ENCODE results near the gene VPS29. TPM values are rescaled to one million over a fixed set of nuclear protein-coding genes. Genes with fewer than 3 reads are reported as not detected.

Gene VPS29
- polyA plus RNA-seq, 1 of the 3 experiments (the other 2 are of a cell fraction), result 110 TPM

GRCh38 chr12:110505332-110505731 lies 3.4 kb upstream of the VPS29 start:
- peaks cover 4% of the 10 kb centered on the region; the same call in 1 of the 2 replicates for H4K20me1 ChIP-seq (ENCODE audit: insufficient read depth)
- no peaks in the 10 kb centered on the region for H3K36me3 ChIP-seq (replicated peaks in 1 of 2; ENCODE audit: control insufficient read depth in 1 of 2, insufficient read depth in 2 of 2, low read length in 1 of 2)
- no peak overlapping the region for H3K9ac ChIP-seq
- H3K27me3 ChIP-seq (ENCODE audit: insufficient read depth), result no peaks in the 10 kb centered on the region
- ChIA-PET CTCF (interaction anchor here (1.2 to 1.5 kb wide), 2 partner anchors 36 to 97 kb away, joined by 4 to 5 read pairs; partner anchors contain the start of gene FAM216A), POLR2A (no interaction called here)
- H3K4me3 ChIP-seq (ENCODE audit: low read depth in 2 of 2, low read length in 1 of 2), result no peak overlapping the region
- peaks cover 7% of the 10 kb centered on the region in 2 experiments; a peak in 3 of 4 replicates for H3K4me1 ChIP-seq (ENCODE audit: control insufficient read depth in 1 of 2, insufficient read depth in 2 of 2, low read depth in 1 of 2, low read length in 1 of 2)
- TF ChIP-seq NFIC (IDR thresholded peaks at IDR 0.05; ENCODE audit: borderline replicate concordance), result no peak
- TF ChIP-seq USF1 (IDR thresholded peaks at IDR 0.05; ENCODE audit: borderline replicate concordance, low read depth), result no peak
- TF ChIP-seq POLR2AphosphoS5 (IDR thresholded peaks at IDR 0.05; ENCODE audit: low read depth, low read length), result no peak
- TF ChIP-seq MXI1 (IDR thresholded peaks at IDR 0.05; ENCODE audit: low read depth, low read length), result no peak
- no peak for TF ChIP-seq FOSL2 (IDR thresholded peaks at IDR 0.05; ENCODE audit: borderline replicate concordance, low read depth)
- no peak for TF ChIP-seq TAF1 (IDR thresholded peaks at IDR 0.05; ENCODE audit: borderline replicate concordance, low read depth, low read length)
- no peak for DNase-seq
- peaks cover 15% of the 10 kb centered on the region for H3K79me2 ChIP-seq (ENCODE audit: insufficient read depth)
- H3K27ac ChIP-seq (ENCODE audit: low read depth in 2 of 2, low read length in 1 of 2), result no peak overlapping the region
- H3K9me3 ChIP-seq, result no peaks in the 10 kb centered on the region
- no peak overlapping the region for H2AFZ ChIP-seq (ENCODE audit: low read depth)
- H3K4me2 ChIP-seq, result no peak overlapping the region
- H3K9me2 ChIP-seq, result no peaks in the 10 kb centered on the region
- peaks cover 10% of the 10 kb centered on the region for H3F3A ChIP-seq (replicated peaks; ENCODE audit: insufficient read depth)
- 69% methylated on average over 3 of the region's 3 CpGs for WGBS (ENCODE audit: low lambda C conversion rate)

GRCh38 chr12:110503432-110503831 lies 1.5 kb upstream of the VPS29 start:
- TF ChIP-seq MEF2A (IDR thresholded peaks at IDR 0.05; ENCODE audit: borderline replicate concordance, low read depth) (no peak), IRF3 (IDR thresholded peaks at IDR 0.05; ENCODE audit: low read depth, low read length) (no peak), CHD2 (IDR thresholded peaks at IDR 0.05; ENCODE audit: low read length, partially characterized antibody) (no peak), USF2 (IDR thresholded peaks at IDR 0.05; ENCODE audit: borderline replicate concordance, low read depth, low read length) (no peak)
- WGBS (ENCODE audit: low lambda C conversion rate), result 78% methylated on average over 1 of the region's 1 CpG
- no peak for DNase-seq
- Histone ChIP-seq H3K9me3 (no peaks in the 10 kb centered on the region), H3K9me2 (no peaks in the 10 kb centered on the region), H2AFZ (ENCODE audit: low read depth) (no peak overlapping the region), H3K4me3 (ENCODE audit: low read depth in 2 of 2, low read length in 1 of 2) (no peak overlapping the region), H3K27me3 (ENCODE audit: insufficient read depth) (no peaks in the 10 kb centered on the region), H3K36me3 (replicated peaks in 1 of 2; ENCODE audit: control insufficient read depth in 1 of 2, insufficient read depth in 2 of 2, low read length in 1 of 2) (peaks cover 7 to 10% of the 10 kb centered on the region in 2 experiments), H3K27ac (ENCODE audit: low read depth in 2 of 2, low read length in 1 of 2) (no peak overlapping the region), H3F3A (replicated peaks; ENCODE audit: insufficient read depth) (peaks cover 15% of the 10 kb centered on the region), H3K79me2 (ENCODE audit: insufficient read depth) (peaks cover 34% of the 10 kb centered on the region), H3K9ac (no peak overlapping the region), H3K4me1 (ENCODE audit: control insufficient read depth in 1 of 2, insufficient read depth in 2 of 2, low read depth in 1 of 2, low read length in 1 of 2) (peaks cover 10 to 20% of the 10 kb centered on the region in 2 experiments; a peak in 3 of 4 replicates), H3K4me2 (no peak overlapping the region), H4K20me1 (ENCODE audit: insufficient read depth) (peaks cover 8% of the 10 kb centered on the region; the same call in 1 of the 2 replicates)
- POLR2A ChIA-PET, result no interaction called here
- CTCF ChIA-PET, result interaction anchor here (1.1 to 1.6 kb wide), 4 partner anchors 10 to 98 kb away, joined by 3 to 6 read pairs (median 4); partner anchors contain the start of gene ARPC3
